ENCODE data around the gene MTMR4. TPM values are rescaled to one million over a fixed set of nuclear protein-coding genes. Genes with fewer than 3 reads are reported as not detected.

Gene MTMR4
- polyA plus RNA-seq, 1 of the 3 experiments (the other 2 are of a cell fraction), result 23.3 TPM

- TF ChIP-seq SMC3 (IDR thresholded peaks at IDR 0.05; ENCODE audit: low read depth, low read length) (no peak), ZBTB33 (IDR thresholded peaks at IDR 0.05; ENCODE audit: borderline replicate concordance, low read depth) (no peak), RXRA (IDR thresholded peaks at IDR 0.05; ENCODE audit: borderline replicate concordance, low read depth) (no peak), FOSL2 (IDR thresholded peaks at IDR 0.05; ENCODE audit: borderline replicate concordance, low read depth) (no peak; the same call in 1 of the 2 replicates), RCOR1 (IDR thresholded peaks at IDR 0.05; ENCODE audit: low read length) (peak; percentile 61), IRF3 (IDR thresholded peaks at IDR 0.05; ENCODE audit: low read depth, low read length) (peak; percentile 92), ELF1 (IDR thresholded peaks at IDR 0.05) (peak; percentile 78), GATA2 (CRISPR knock-in tag; IDR thresholded peaks at IDR 0.05) (no peak), TAF1 (IDR thresholded peaks at IDR 0.05; ENCODE audit: borderline replicate concordance, low read depth, low read length) (peak; percentile 80), POLR2AphosphoS5 (IDR thresholded peaks at IDR 0.05; ENCODE audit: low read depth, low read length) (peak; percentile 61), TCF12 (IDR thresholded peaks at IDR 0.05) (no peak)
- TF ChIP-seq, protein P1, sequence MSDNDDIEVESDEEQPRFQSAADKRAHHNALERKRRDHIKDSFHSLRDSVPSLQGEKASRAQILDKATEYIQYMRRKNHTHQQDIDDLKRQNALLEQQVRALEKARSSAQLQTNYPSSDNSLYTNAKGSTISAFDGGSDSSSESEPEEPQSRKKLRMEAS (IDR thresholded peaks at IDR 0.05; ENCODE audit: low read depth), result peak; percentile 68
These were observed 3.6 kb upstream of the MTMR4 start (continued) for GRCh38 chr17:58517928-58518609.

DNA sequence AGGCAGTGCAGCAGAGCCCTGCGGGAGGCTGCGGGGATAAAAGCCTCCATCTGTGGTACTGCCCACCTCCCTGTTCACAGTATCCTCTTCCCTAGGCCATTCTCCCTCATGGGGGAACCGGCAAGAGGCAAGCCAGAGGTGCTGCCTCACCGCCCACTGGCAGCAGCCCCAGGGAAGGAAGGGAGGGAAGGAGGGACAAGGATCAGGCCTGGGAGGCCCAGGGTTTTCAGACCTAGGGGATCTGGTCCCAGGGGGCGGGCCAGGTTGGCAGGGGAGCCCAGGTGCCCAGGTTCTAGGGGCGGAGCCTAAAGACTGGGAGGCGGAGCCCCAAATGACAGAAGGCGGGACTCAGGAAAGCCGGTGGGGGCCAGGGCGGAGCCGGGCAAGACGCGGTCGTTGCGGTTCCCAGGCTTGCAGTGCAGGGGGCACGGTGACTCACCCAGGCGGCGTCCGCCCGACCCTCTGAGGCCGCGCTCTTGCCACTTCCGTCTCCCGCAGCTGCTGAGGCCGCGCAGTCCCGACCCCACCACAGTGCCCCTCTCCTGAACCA lies 3.0 kb upstream of the MTMR4 start:
- H2AFZ ChIP-seq (ENCODE audit: low read depth), result peak overlapping the region; percentile 84; the same call in 1 of the 2 replicates
- TF ChIP-seq, protein P1 (IDR thresholded peaks at IDR 0.05; ENCODE audit: low read depth), result no peak
- TF ChIP-seq PBX3 (IDR thresholded peaks at IDR 0.05), result peak; percentile 22; the same call in 1 of the 2 replicates
- no peak for TF ChIP-seq EP300 (IDR thresholded peaks at IDR 0.05; ENCODE audit: borderline replicate concordance in 1 of 2, low read depth in 1 of 2, low read length in 1 of 2)
- TF ChIP-seq FOSL2 (IDR thresholded peaks at IDR 0.05; ENCODE audit: borderline replicate concordance, low read depth), result peak; percentile 67; the same call in 1 of the 2 replicates
- peak; percentile 82 for TF ChIP-seq ELF1 (IDR thresholded peaks at IDR 0.05)
- TF ChIP-seq FOXM1 (IDR thresholded peaks at IDR 0.05; ENCODE audit: low read depth), result no peak
- no peak for TF ChIP-seq TEAD4 (IDR thresholded peaks at IDR 0.05; ENCODE audit: borderline replicate concordance, insufficient read depth)
- TF ChIP-seq RXRA (IDR thresholded peaks at IDR 0.05; ENCODE audit: borderline replicate concordance, low read depth), result no peak
- peak; percentile 64; the same call in 1 of the 2 replicates for TF ChIP-seq TAF1 (IDR thresholded peaks at IDR 0.05; ENCODE audit: borderline replicate concordance, low read depth, low read length)
- no peak for TF ChIP-seq IRF3 (IDR thresholded peaks at IDR 0.05; ENCODE audit: low read depth, low read length)
- TF ChIP-seq SIN3A (IDR thresholded peaks at IDR 0.05; ENCODE audit: borderline replicate concordance, low read depth, low read length), result 0 out of 2 replicates have a peak, but pooled peaks have one; percentile 81
- TF ChIP-seq, protein P2, sequence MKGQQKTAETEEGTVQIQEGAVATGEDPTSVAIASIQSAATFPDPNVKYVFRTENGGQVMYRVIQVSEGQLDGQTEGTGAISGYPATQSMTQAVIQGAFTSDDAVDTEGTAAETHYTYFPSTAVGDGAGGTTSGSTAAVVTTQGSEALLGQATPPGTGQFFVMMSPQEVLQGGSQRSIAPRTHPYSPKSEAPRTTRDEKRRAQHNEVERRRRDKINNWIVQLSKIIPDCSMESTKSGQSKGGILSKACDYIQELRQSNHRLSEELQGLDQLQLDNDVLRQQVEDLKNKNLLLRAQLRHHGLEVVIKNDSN (IDR thresholded peaks at IDR 0.05; ENCODE audit: borderline replicate concordance, low read depth), result no peak
- peak; percentile 32; the same call in 1 of the 2 replicates for TF ChIP-seq NRF1 (IDR thresholded peaks at IDR 0.05; ENCODE audit: low read depth, low read length)
- no peak for TF ChIP-seq MXI1 (IDR thresholded peaks at IDR 0.05; ENCODE audit: low read depth, low read length)
- TF ChIP-seq TCF12 (IDR thresholded peaks at IDR 0.05), result 0 out of 2 replicates have a peak, but pooled peaks have one; percentile 8
- ChIA-PET CTCF (interaction anchor here (1.0 to 6.4 kb wide), 15 partner anchors 11 to 514 kb away, joined by 3 to 112 read pairs (median 7); partner anchors contain the start of gene RAD51C), POLR2A (interaction anchor here (0.5 to 2.8 kb wide), 12 partner anchors 10 to 577 kb away, joined by 3 to 72 read pairs (median 4); partner anchors contain the start of genes RAD51C and TEX14)
- no peak for DNase-seq
- peaks cover 7 to 30% of the 10 kb centered on the region in 2 experiments; a peak in 2 of 4 replicates for H3K4me1 ChIP-seq (ENCODE audit: control insufficient read depth in 1 of 2, insufficient read depth in 2 of 2, low read depth in 1 of 2, low read length in 1 of 2)
- under 1% methylated on average over 26 of the region's 27 CpGs for WGBS (ENCODE audit: low lambda C conversion rate)
- peaks cover 16% of the 10 kb centered on the region for H3K79me2 ChIP-seq (ENCODE audit: insufficient read depth)
- H3K36me3 ChIP-seq (replicated peaks in 1 of 2; ENCODE audit: control insufficient read depth in 1 of 2, insufficient read depth in 2 of 2, low read length in 1 of 2), result peaks cover 0 to 11% of the 10 kb centered on the region in 2 experiments
- no peaks in the 10 kb centered on the region for H3K9me2 ChIP-seq
- peak overlapping the region; percentile 96 for H3K4me2 ChIP-seq
- H4K20me1 ChIP-seq (ENCODE audit: insufficient read depth), result no peaks in the 10 kb centered on the region; the same call in 1 of the 2 replicates
- H3K4me3 ChIP-seq (ENCODE audit: low read depth in 2 of 2, low read length in 1 of 2), result peak overlapping the region; percentile 80 to 87
- peak overlapping the region; percentile 71 for H3K9ac ChIP-seq
- no peaks in the 10 kb centered on the region for H3K9me3 ChIP-seq
- peaks cover 27% of the 10 kb centered on the region for H3F3A ChIP-seq (replicated peaks; ENCODE audit: insufficient read depth)
- H3K27ac ChIP-seq (ENCODE audit: low read depth in 2 of 2, low read length in 1 of 2), result peak overlapping the region; percentile 69 to 91
- no peaks in the 10 kb centered on the region for H3K27me3 ChIP-seq (ENCODE audit: insufficient read depth)
